Heart left ventricle (tissue), 16 donors: ENCODE results near the gene CLIC6. TPM values are rescaled to one million over a fixed set of nuclear protein-coding genes. Genes with fewer than 3 reads are reported as not detected.
A peak's percentile ranks its signal among the peaks of the same experiment; 100 is the strongest.

ENCODE experiments used
- ATAC-seq, 4 donors: fragments of 200-7000 bp; cut with Tn5 transposase; one replicate each; pipeline ENCODE4 v1.9.1; 2020 to 2022; ENCODE audit warnings: moderate library complexity in 4 of 4, mild to moderate bottlenecking in 3 of 4, moderate number of reproducible peaks in 1 of 4
- DNase-seq, 5 donors: peaks; one replicate each; pipeline ENCODE4 v3.0.0-alpha.2; 2020
- H3K27ac ChIP-seq, 12 donors: fragments of 200-600 bp; sonication (generic) in 4 of 12; one replicate each; pipeline versions ENCODE4 v1.5.0 to v1.8.0; 2016 to 2022; ENCODE audit warnings: mild to moderate bottlenecking in 2 of 12
- H3K27me3 ChIP-seq, 9 donors: fragments of 200-600 bp; sonication (generic) in 2 of 9; one replicate each; pipeline versions ENCODE4 v1.5.1 to v1.8.0; 2016 to 2022; ENCODE audit warnings: mild to moderate bottlenecking in 3 of 9
- H3K36me3 ChIP-seq, 9 donors: fragments of 200-600 bp; sonication (generic) in 2 of 9; one replicate each; pipeline versions ENCODE4 v1.5.0 to v1.8.0; 2018 to 2022; ENCODE audit warnings: mild to moderate bottlenecking in 2 of 9
- H3K4me1 ChIP-seq, 12 donors: fragments of 200-600 bp; sonication (generic) in 4 of 12; one replicate each; pipeline versions ENCODE4 v1.5.0 to v1.8.0; 2016 to 2022; ENCODE audit warnings: mild to moderate bottlenecking in 3 of 12
- H3K4me3 ChIP-seq, 12 donors: fragments of 200-600 bp; sonication (generic) in 4 of 12; one replicate each; pipeline versions ENCODE4 v1.5.0 to v1.8.0; 2017 to 2022; ENCODE audit warnings: mild to moderate bottlenecking in 9 of 12, moderate library complexity in 4 of 12
- H3K9me3 ChIP-seq, 12 donors: fragments of 200-600 bp; sonication (generic) in 4 of 12; one replicate each; pipeline versions ENCODE4 v1.5.0 to v1.8.0; 2016 to 2022; ENCODE audit warnings: mild to moderate bottlenecking in 1 of 12
- POLR2A ChIP-seq, 2 donors: fragments of 450-650 bp; IDR thresholded peaks; one replicate each; pipeline ENCODE4 v1.6.1; 2017; ENCODE audit warnings: antibody characterized with exemption in 2 of 2, mild to moderate bottlenecking in 2 of 2, moderate library complexity in 2 of 2
- WGBS, 4 donors: extraction: QIAGEN DNeasy Blood & Tissue Kit in 2 of 4; methylation state at CpG; one replicate each; pipeline versions ENCODE4 v1.1.5 to v1.1.7; 2013 to 2018; 5-methylcytosine and 5-hydroxymethylcytosine counted together
- intact Hi-C, 10 donors: fragments of 100-400 bp; cut with DNase I; formaldehyde crosslinking; loops; one replicate each; pipeline versions ENCODE4 v1.11.1 to v1.14.2; 2022
- polyA plus RNA-seq, 2 donors: library from polyadenylated mRNA; stranded (reverse); fragments of 200-250 nt; gene quantifications; one replicate each; pipeline ENCODE4 v1.2.3, GENCODE V29; 2013
- total RNA-seq, 9 donors: library from RNA; depleted of rRNA in 2 of 9; stranded (reverse); fragments of >200 nt in 2 of 9; fragmentation: NEBNext Ultra II Directional in 3 of 9; extraction: Animal tissue kit (Norgen Biotek cat#: 25700) in 3 of 9; gene quantifications; one replicate each; pipeline versions ENCODE4 v1.1.0 to v1.2.4, GENCODE V29; 2016 to 2023
- TF ChIP-seq, protein P1 (sequence below), 12 donors: fragments of 200-600 bp; sonication (generic) in 4 of 12; IDR thresholded peaks; one replicate each; pipeline versions ENCODE4 v1.5.0 to v1.8.0; 2018 to 2022; ENCODE audit warnings: antibody characterized with exemption in 12 of 12, mild to moderate bottlenecking in 5 of 12
- donor health status: ischemic (EF 13 %, LVEDD 7.1; RV severe dilation, severe dysfunction).
- donor health status: healthy with polysubstance abuse.
- donor health status: DM: no; HTN: yes; CAD: no.
- donor health status: DM: no; HTN: no; CAD: no.
- donor health status: ischemic (EF 25% LVEDD 6.9; RV normal size, moderate dysfunction).
- donor health status: ischemic (EF 25% LVEDD 5.7; RV mildly dilated, moderate dysfunction).
- donor health status: healthy.
- donor health status: DM: yes; HTN: yes; CAD: no.
- donor health status: ischemic (EF 35%, LVEDD 5.7; RV mildly dilated, moderate dysfunction).
- donor health status: nonischemic (EF 11% LVEDD 7.7; RV severe dilation, severe dysfunction).
- donor health status: DM: yes; HTN: yes; CAD: no.
- donor health status: PGD.
- donor health status: ischemic (EF 29% LVEDD 5.4; RV normal size, mild dysfunction).
- donor health status: nonischemic (EF 23%, LVEDD 6.1; RV moderate dilation, normal function).

CLIC6 gene
- total and polyA plus RNA-seq, 11 donors, result 2.6 to 15.7 (median 7.5) TPM

GRCh38 chr21:34670220-34670961 lies 1.6 kb downstream of the CLIC6 start:
- 1 to 4% (median 3%) methylated on average over 49 to 70 of the region's 70 CpGs for WGBS, 4 donors
- H3K4me3 ChIP-seq, result peak overlapping the region; percentile 23 to 57 (median 48)
- H3K4me1 ChIP-seq, result peaks cover 0 to 21% (median 8%) of the 10 kb centered on the region in 12 donors
- peak in 2 of 4 donors; percentile 11 to 49 for ATAC-seq
- H3K36me3 ChIP-seq, result no peaks in the 10 kb centered on the region
- intact Hi-C loops, result no loop called here
- no peak overlapping the region for H3K27ac ChIP-seq
- TF ChIP-seq, protein P1, sequence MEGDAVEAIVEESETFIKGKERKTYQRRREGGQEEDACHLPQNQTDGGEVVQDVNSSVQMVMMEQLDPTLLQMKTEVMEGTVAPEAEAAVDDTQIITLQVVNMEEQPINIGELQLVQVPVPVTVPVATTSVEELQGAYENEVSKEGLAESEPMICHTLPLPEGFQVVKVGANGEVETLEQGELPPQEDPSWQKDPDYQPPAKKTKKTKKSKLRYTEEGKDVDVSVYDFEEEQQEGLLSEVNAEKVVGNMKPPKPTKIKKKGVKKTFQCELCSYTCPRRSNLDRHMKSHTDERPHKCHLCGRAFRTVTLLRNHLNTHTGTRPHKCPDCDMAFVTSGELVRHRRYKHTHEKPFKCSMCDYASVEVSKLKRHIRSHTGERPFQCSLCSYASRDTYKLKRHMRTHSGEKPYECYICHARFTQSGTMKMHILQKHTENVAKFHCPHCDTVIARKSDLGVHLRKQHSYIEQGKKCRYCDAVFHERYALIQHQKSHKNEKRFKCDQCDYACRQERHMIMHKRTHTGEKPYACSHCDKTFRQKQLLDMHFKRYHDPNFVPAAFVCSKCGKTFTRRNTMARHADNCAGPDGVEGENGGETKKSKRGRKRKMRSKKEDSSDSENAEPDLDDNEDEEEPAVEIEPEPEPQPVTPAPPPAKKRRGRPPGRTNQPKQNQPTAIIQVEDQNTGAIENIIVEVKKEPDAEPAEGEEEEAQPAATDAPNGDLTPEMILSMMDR (IDR thresholded peaks at IDR 0.05), result no peak
- no peak for TF ChIP-seq POLR2A (IDR thresholded peaks at IDR 0.05)
- peaks cover 6 to 64% (median 50%) of the 10 kb centered on the region in 9 donors for H3K27me3 ChIP-seq
- no peaks in the 10 kb centered on the region for H3K9me3 ChIP-seq
- peak in 1 of 5 donors; percentile 63 for DNase-seq

DNA sequence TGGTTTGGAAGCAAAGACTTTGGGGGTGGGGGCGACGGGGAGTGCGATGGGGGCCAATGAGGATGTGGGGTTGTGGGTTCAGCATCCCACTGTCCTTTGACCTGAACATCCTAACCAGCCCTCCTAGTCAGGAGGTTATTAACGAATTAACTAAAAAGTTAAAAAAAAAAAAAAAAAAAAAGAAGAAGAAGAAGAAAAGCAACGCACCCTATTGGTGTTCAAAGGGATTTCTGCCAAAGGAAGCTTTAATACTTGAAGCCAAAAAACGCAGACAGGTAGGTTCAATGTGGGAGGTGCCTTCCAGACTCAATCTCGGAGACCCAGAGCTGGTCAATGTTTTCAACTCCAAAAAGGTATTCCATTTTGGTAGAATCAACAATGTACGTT lies 2.2 kb downstream of the CLIC6 start:
- peaks cover 0 to 21% (median 8%) of the 10 kb centered on the region in 12 donors for H3K4me1 ChIP-seq
- intact Hi-C loops, result no loop called here
- no peaks in the 10 kb centered on the region for H3K36me3 ChIP-seq
- WGBS, 4 donors, result 15 to 23% (median 19%) methylated on average over 7 to 8 of the region's 8 CpGs
- H3K9me3 ChIP-seq, result no peaks in the 10 kb centered on the region
- peaks cover 6 to 70% (median 50%) of the 10 kb centered on the region in 9 donors for H3K27me3 ChIP-seq
- H3K4me3 ChIP-seq, result peak overlapping the region in 9 of 12 donors; percentile 39 to 57 (median 51)
- ATAC-seq (no peak), DNase-seq (no peak)
- TF ChIP-seq, protein P1 (IDR thresholded peaks at IDR 0.05), result no peak
- TF ChIP-seq POLR2A (IDR thresholded peaks at IDR 0.05), result no peak
- no peak overlapping the region for H3K27ac ChIP-seq

DNA sequence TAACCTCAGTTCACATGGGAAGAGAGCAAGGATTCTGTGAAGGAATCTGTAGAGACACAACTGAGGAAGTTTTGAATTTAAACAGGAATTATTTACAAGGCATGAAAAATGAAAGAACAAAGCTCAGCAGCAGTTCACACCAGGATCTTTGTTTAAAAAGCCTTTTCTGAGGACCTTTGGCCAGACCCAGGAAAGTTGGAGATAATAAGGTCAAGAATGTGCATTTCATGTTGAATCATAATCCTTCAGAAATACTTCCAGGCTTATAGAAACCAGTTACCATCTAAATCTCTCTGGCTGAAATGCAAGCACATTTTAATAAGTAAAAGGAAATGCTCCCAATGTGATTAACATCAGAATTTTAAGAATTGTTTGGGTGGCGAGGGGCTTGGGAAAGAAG lies 2.7 kb downstream of the CLIC6 start:
- Histone ChIP-seq H3K9me3 (no peaks in the 10 kb centered on the region), H3K4me3 (no peak overlapping the region), H3K27me3 (peaks cover 6 to 74% (median 50%) of the 10 kb centered on the region in 9 donors), H3K27ac (no peak overlapping the region), H3K4me1 (peaks cover 0 to 21% (median 8%) of the 10 kb centered on the region in 12 donors), H3K36me3 (no peaks in the 10 kb centered on the region)
- 66 to 81% (median 74%) methylated on average over 1 of the region's 1 CpG for WGBS, 4 donors
- intact Hi-C loops, result no loop called here
- no peak for ATAC-seq
- no peak for TF ChIP-seq POLR2A (IDR thresholded peaks at IDR 0.05)
- no peak for DNase-seq

GRCh38 chr21:34671891-34672290 lies 3.1 kb downstream of the CLIC6 start:
- H3K36me3 ChIP-seq, result no peaks in the 10 kb centered on the region
- H3K4me1 ChIP-seq, result peaks cover 0 to 21% (median 8%) of the 10 kb centered on the region in 12 donors
- ATAC-seq (no peak), DNase-seq (no peak)
- no peaks in the 10 kb centered on the region for H3K9me3 ChIP-seq
- WGBS, 4 donors, result 71 to 77% (median 76%) methylated on average over 4 of the region's 4 CpGs
- peaks cover 6 to 75% (median 50%) of the 10 kb centered on the region in 9 donors for H3K27me3 ChIP-seq
- no peak for TF ChIP-seq POLR2A (IDR thresholded peaks at IDR 0.05)
- TF ChIP-seq, protein P1 (IDR thresholded peaks at IDR 0.05), result no peak
- intact Hi-C loops, result no loop called here
- no peak overlapping the region for H3K27ac ChIP-seq
- no peak overlapping the region for H3K4me3 ChIP-seq
